Measurements from ENCODE around the gene IFNA7.
"Not testable (repeated sequence)": the region's sequence is repeated elsewhere in the genome, so short reads cannot be mapped to it uniquely, and the experiment has no call there.

The IFNA7 gene

DNA sequence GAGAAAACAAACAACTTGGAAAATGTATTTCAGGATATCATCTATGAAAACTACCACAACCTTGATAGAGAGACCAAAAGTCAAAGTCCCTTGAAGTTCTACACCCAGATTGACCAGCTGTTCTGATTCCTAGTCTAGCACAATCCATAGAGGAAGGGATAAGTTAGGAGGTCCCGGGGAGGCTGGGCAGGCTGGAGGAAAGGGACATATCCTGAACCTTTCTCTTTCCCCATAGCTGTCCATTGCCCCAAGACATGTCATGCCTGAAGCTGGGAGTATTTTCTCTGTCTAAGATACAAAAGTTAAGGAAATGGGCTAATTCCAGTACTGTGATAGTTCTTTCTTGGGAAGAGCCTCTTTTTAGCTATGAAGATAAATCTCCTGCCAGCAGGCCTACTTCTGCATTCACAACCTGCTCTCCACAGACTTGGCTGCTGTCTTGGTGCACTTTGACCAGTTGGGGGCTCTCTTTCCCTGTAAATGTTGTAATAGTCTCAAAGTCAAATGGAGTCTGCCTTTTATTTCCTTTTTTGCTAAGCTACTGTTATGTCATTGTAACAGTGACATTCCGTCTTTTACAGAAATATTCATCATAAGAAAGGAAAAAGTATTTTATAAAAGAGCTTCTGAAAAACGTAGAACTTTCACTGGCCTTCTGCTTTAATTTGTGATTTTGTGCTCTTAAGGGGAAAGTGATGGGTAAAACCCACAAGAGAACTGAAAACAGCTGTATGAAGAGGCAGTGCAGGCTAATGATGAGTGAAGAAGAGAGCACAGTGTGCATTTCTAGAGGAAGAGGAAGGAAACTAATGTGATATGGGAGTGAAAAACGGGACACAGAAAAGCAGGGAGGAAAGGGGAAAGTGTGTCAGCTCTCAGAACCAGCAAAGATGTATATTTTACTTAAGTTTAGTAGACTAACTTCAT is 18.9 kb downstream of the IFNA7 start:
- DNase-seq = peak; percentile 44
- H3K36me3 ChIP-seq (replicated peaks); H3K4me3 ChIP-seq (ENCODE audit: low read depth, low read length); H3K27me3 ChIP-seq (replicated peaks); H3K27ac ChIP-seq; in situ Hi-C loops (cut with HindIII; ENCODE audit: low pct_ligation_motif_present, low sequenced_read_pairs): not testable (repeated sequence)
- TF ChIP-seq, protein P1, sequence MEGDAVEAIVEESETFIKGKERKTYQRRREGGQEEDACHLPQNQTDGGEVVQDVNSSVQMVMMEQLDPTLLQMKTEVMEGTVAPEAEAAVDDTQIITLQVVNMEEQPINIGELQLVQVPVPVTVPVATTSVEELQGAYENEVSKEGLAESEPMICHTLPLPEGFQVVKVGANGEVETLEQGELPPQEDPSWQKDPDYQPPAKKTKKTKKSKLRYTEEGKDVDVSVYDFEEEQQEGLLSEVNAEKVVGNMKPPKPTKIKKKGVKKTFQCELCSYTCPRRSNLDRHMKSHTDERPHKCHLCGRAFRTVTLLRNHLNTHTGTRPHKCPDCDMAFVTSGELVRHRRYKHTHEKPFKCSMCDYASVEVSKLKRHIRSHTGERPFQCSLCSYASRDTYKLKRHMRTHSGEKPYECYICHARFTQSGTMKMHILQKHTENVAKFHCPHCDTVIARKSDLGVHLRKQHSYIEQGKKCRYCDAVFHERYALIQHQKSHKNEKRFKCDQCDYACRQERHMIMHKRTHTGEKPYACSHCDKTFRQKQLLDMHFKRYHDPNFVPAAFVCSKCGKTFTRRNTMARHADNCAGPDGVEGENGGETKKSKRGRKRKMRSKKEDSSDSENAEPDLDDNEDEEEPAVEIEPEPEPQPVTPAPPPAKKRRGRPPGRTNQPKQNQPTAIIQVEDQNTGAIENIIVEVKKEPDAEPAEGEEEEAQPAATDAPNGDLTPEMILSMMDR (IDR thresholded peaks at IDR 0.05; ENCODE audit: low read depth, low read length, missing control alignments) = peak; percentile 67

DNA sequence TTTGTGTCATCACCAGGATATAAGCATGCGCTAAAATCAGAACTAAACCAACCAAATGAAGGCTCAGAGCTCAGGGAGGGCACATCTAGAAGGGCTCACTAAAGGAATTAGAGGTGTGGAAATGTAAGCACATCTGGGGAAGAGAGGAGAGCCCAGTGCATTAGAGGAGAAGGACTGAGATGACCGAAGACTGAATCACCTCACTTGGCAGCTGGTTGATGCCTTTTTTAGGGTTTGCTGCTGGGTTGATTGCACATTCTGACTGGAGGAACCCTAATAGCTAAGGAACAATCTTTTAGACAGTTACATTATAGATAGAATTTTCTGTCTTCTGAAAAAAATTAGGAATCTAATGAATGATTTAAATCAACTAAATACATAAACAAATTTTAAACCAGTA is 27.3 kb downstream of the IFNA7 start:
- TF ChIP-seq, protein P1 (IDR thresholded peaks at IDR 0.05; ENCODE audit: low read depth, low read length, missing control alignments) = no peak
- Histone ChIP-seq H3K4me3 (ENCODE audit: low read depth, low read length) (no peak overlapping the region), H3K36me3 (replicated peaks) (no peaks in the 10 kb centered on the region), H3K27ac (no peak overlapping the region), H3K27me3 (replicated peaks) (no peaks in the 10 kb centered on the region)
- in situ Hi-C loops (cut with HindIII; ENCODE audit: low pct_ligation_motif_present, low sequenced_read_pairs) = no loop called here
- DNase-seq = no peak

DNA sequence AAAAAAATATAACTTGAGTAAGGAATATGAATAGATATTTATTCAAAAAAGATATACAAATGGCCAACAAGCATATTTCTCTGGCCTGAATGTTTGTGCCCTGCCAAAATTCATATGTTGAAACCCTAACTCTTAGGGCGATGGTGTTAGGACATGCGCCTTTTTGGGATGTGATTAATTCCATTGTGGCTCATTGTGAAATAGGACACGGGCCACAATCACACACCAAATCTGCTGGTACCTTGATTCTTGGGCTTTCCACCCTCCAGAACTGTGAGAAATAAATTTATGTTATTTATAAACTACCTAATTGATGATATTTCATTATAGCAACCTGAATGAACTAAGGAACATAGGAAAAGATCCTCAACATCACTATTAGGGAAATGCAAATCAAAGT is 29.8 kb downstream of the IFNA7 start:
- in situ Hi-C loops (cut with HindIII; ENCODE audit: low pct_ligation_motif_present, low sequenced_read_pairs) = no loop called here
- Histone ChIP-seq H3K4me3 (ENCODE audit: low read depth, low read length) (no peak overlapping the region), H3K27ac (no peak overlapping the region), H3K36me3 (replicated peaks) (no peaks in the 10 kb centered on the region), H3K27me3 (replicated peaks) (no peaks in the 10 kb centered on the region)
- no peak for DNase-seq
- TF ChIP-seq, protein P1 (IDR thresholded peaks at IDR 0.05; ENCODE audit: low read depth, low read length, missing control alignments) = no peak

DNA sequence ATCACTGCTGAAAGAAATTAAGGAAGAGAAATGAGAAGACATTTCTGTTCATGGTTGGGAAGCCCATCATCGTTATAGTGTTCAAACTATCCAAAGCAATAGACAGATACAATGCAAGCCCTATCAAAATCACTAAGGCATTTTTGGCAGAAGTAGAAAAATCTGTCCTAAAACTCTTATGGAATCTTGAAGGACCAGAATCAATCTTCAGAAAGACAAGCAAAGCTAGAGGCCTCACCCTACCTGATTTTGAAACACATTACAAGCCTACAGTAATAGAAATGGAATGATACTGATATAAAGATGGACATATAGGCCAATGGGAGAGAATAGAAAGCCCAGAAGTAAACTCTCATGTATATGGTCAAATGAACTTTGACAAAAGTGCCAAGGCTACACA is 30.7 kb downstream of the IFNA7 start:
- in situ Hi-C loops (cut with HindIII; ENCODE audit: low pct_ligation_motif_present, low sequenced_read_pairs) = no loop called here
- Histone ChIP-seq H3K27ac (no peak overlapping the region), H3K36me3 (replicated peaks) (no peaks in the 10 kb centered on the region), H3K27me3 (replicated peaks) (no peaks in the 10 kb centered on the region), H3K4me3 (ENCODE audit: low read depth, low read length) (no peak overlapping the region)
- no peak for DNase-seq
- TF ChIP-seq, protein P1 (IDR thresholded peaks at IDR 0.05; ENCODE audit: low read depth, low read length, missing control alignments) = no peak

DNA sequence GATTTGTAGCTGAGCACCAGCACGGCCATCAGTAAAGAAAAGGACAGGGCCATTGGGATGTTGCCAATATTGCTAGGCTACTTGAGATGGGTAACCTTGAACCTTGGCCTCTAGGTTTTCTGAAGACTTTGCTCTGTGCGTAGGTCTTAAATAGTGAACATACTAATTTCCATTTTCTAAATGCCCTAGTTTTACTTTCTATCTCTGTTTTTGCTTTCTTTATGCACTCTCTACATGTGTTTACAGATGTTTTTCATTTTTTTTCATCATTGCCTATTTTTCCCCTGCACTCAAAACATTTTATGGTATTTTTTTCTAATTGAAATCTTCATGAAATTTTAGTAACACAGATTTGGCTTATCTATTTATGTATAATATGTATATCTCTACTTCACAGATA is 35.4 kb downstream of the IFNA7 start, which contains the start of gene IFNA21:
Gene IFNA21 (minus strand): TSS at position 101 of the 400 bp plus-strand sequence. CDS start 48 bp downstream, at position 53.
- H3K27me3 ChIP-seq (replicated peaks); DNase-seq; H3K27ac ChIP-seq; H3K4me3 ChIP-seq (ENCODE audit: low read depth, low read length); H3K36me3 ChIP-seq (replicated peaks); in situ Hi-C loops (cut with HindIII; ENCODE audit: low pct_ligation_motif_present, low sequenced_read_pairs): not testable (repeated sequence)

DNA sequence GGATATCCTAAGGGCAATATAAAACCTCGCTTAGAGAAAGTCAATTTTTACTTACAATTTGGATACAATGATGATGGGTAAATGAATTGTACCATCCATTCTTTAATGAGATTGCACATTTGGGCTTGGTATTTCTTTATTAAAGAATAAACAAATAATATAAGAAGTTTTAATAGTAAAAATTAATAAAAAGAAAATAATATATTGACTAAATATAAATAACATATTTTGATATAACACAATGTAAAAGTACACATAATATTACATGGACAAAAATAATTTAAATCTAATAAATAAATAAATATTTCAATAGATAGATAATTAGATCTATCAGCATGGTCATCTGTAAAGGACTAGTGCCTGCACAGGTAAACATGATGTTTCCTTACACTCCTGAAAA is 36.5 kb downstream of the IFNA7 start:
- in situ Hi-C loops (cut with HindIII; ENCODE audit: low pct_ligation_motif_present, low sequenced_read_pairs) = no loop called here
- Histone ChIP-seq H3K27ac (no peak overlapping the region), H3K36me3 (replicated peaks) (no peaks in the 10 kb centered on the region), H3K4me3 (ENCODE audit: low read depth, low read length) (no peak overlapping the region), H3K27me3 (replicated peaks) (no peaks in the 10 kb centered on the region)
- TF ChIP-seq, protein P1 (IDR thresholded peaks at IDR 0.05; ENCODE audit: low read depth, low read length, missing control alignments) = no peak
- no peak for DNase-seq

Measured in brain microvascular endothelial cell (primary cell).